Hematopoietic multipotent progenitor cell treated with erythropoietin and hydrocortisone succinate and interleukin-3 and kit ligand, for 8 days (in vitro differentiated cells): ENCODE results near the gene PDIA2.

Source experiments
- DNase-seq: peaks from one replicate; pipeline ENCODE4 v3.0.0-alpha.2; 2015

PDIA2 gene

GRCh38 chr16:280991-281659 lies 1.8 kb upstream of the PDIA2 start:
- no peak for DNase-seq

- DNase-seq: no peak
These were observed 1.2 kb upstream of the PDIA2 start for GRCh38 chr16:281660-282255.

- DNase-seq: no peak
These were observed 473 bp upstream of the PDIA2 start for GRCh38 chr16:282491-282890.

GRCh38 chr16:284204-285120 lies 1.5 kb downstream of the PDIA2 start:
- DNase-seq: no peak

GRCh38 chr16:285146-286055 lies 2.4 kb downstream of the PDIA2 start:
- no peak for DNase-seq

- no peak for DNase-seq
These were observed 3.7 kb downstream of the PDIA2 start for GRCh38 chr16:286491-287297.

GRCh38 chr16:287298-287811 lies 4.4 kb downstream of the PDIA2 start:
- DNase-seq: no peak

- no peak for DNase-seq
These were observed 5.3 kb downstream of the PDIA2 start for GRCh38 chr16:287981-288920.

GRCh38 chr16:289395-289997 lies 6.5 kb downstream of the PDIA2 start:
- no peak for DNase-seq

- DNase-seq: no peak
These were observed 7.2 kb downstream of the PDIA2 start for GRCh38 chr16:290015-290680.

GRCh38 chr16:290681-291405 lies 7.9 kb downstream of the PDIA2 start:
- no peak for DNase-seq

- no peak for DNase-seq
These were observed 8.6 kb downstream of the PDIA2 start for GRCh38 chr16:291539-291938.

- no peak for DNase-seq
These were observed 10.2 kb downstream of the PDIA2 start for GRCh38 chr16:293043-293775.

GRCh38 chr16:296276-296675 lies 13.3 kb downstream of the PDIA2 start:
- no peak for DNase-seq

- no peak for DNase-seq
These were observed 14.0 kb downstream of the PDIA2 start for GRCh38 chr16:296806-297510.

GRCh38 chr16:297832-298231 lies 14.9 kb downstream of the PDIA2 start:
- DNase-seq: no peak

- no peak for DNase-seq
These were observed 18.3 kb downstream of the PDIA2 start for GRCh38 chr16:301235-301634.
